ENCODE results near the gene LATS2.

GRCh38 chr13:21008026-21008425 is 53.4 kb downstream of the LATS2 start:
- TF ChIP-seq, protein P1, sequence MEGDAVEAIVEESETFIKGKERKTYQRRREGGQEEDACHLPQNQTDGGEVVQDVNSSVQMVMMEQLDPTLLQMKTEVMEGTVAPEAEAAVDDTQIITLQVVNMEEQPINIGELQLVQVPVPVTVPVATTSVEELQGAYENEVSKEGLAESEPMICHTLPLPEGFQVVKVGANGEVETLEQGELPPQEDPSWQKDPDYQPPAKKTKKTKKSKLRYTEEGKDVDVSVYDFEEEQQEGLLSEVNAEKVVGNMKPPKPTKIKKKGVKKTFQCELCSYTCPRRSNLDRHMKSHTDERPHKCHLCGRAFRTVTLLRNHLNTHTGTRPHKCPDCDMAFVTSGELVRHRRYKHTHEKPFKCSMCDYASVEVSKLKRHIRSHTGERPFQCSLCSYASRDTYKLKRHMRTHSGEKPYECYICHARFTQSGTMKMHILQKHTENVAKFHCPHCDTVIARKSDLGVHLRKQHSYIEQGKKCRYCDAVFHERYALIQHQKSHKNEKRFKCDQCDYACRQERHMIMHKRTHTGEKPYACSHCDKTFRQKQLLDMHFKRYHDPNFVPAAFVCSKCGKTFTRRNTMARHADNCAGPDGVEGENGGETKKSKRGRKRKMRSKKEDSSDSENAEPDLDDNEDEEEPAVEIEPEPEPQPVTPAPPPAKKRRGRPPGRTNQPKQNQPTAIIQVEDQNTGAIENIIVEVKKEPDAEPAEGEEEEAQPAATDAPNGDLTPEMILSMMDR (IDR thresholded peaks at IDR 0.05), result no peak
- no peak for TF ChIP-seq POLR2A (IDR thresholded peaks at IDR 0.05)

Data from ovary (tissue), 3 donors.